Measurements from ENCODE around the gene NECAB3. TPM values are rescaled to one million over a fixed set of nuclear protein-coding genes. Genes with fewer than 3 reads are reported as not detected.

The NECAB3 gene
- total RNA-seq, 4 donors from 2014 or later: 12.6 to 25.9 (median 19.1) TPM

- Histone ChIP-seq H3K36me3 (peaks cover 0 to 28% (median 0%) of the 10 kb centered on the region in 3 donors), H3K4me1 (peaks cover 36 to 83% (median 46%) of the 10 kb centered on the region in 3 donors), H3K27me3 (no peaks in the 10 kb centered on the region), H3K4me3 (no peak overlapping the region), H3K27ac (peak overlapping the region in 3 of 4 donors; percentile 14 to 49 (median 36)), H3K9me3 (no peaks in the 10 kb centered on the region)
- 67 to 74% methylated on average over 11 to 13 of the region's 13 CpGs for WGBS, 2 donors
- intact Hi-C loops (cut with DNase I): loop anchor here (5.0 kb wide), 1 partner anchor 213 kb away; no protein-coding TSS in a partner anchor
- TF ChIP-seq POLR2A (IDR thresholded peaks at IDR 0.05) (no peak), CTCF (IDR thresholded peaks at IDR 0.05) (no peak)
- no peak for DNase-seq
Measured at GRCh38 chr20:33669873-33670640, 4.2 kb downstream of the NECAB3 start.

GRCh38 chr20:33669224-33669623, 5.0 kb downstream of the NECAB3 start:
- intact Hi-C loops (cut with DNase I): loop anchor here (5.0 kb wide), 1 partner anchor 212 kb away; no protein-coding TSS in a partner anchor

GRCh38 chr20:33668466-33669155, 5.6 kb downstream of the NECAB3 start:
- Histone ChIP-seq H3K27ac (peak overlapping the region in 3 of 4 donors; percentile 88 to 93 (median 92)), H3K4me1 (peaks cover 34 to 84% (median 45%) of the 10 kb centered on the region in 3 donors), H3K4me3 (no peak overlapping the region), H3K36me3 (peaks cover 0 to 28% (median 0%) of the 10 kb centered on the region in 3 donors), H3K27me3 (no peaks in the 10 kb centered on the region), H3K9me3 (no peaks in the 10 kb centered on the region)
- TF ChIP-seq CTCF (IDR thresholded peaks at IDR 0.05) (no peak), POLR2A (IDR thresholded peaks at IDR 0.05) (no peak)
- 34 to 35% methylated on average over 9 to 10 of the region's 13 CpGs for WGBS, 2 donors
- intact Hi-C loops (cut with DNase I): loop anchor here (5.0 kb wide), 1 partner anchor 211 kb away; no protein-coding TSS in a partner anchor
- no peak for DNase-seq

More at GRCh38 chr20:33669224-33669623, 5.0 kb downstream of the NECAB3 start:
- TF ChIP-seq POLR2A (IDR thresholded peaks at IDR 0.05) (no peak), CTCF (IDR thresholded peaks at IDR 0.05) (no peak)
- 60% methylated on average over 1 of the region's 5 CpGs; no CpG with 5 or more reads in 1 of the 2 donors for WGBS, 2 donors
- H3K9me3 ChIP-seq: no peaks in the 10 kb centered on the region
- no peak overlapping the region for H3K4me3 ChIP-seq
- DNase-seq: no peak
- H3K27me3 ChIP-seq: no peaks in the 10 kb centered on the region
- peak overlapping the region in 2 of 4 donors; percentile 14 to 36 for H3K27ac ChIP-seq
- H3K36me3 ChIP-seq: peaks cover 0 to 28% (median 0%) of the 10 kb centered on the region in 3 donors
- peaks cover 33 to 82% (median 42%) of the 10 kb centered on the region in 3 donors for H3K4me1 ChIP-seq

DNA sequence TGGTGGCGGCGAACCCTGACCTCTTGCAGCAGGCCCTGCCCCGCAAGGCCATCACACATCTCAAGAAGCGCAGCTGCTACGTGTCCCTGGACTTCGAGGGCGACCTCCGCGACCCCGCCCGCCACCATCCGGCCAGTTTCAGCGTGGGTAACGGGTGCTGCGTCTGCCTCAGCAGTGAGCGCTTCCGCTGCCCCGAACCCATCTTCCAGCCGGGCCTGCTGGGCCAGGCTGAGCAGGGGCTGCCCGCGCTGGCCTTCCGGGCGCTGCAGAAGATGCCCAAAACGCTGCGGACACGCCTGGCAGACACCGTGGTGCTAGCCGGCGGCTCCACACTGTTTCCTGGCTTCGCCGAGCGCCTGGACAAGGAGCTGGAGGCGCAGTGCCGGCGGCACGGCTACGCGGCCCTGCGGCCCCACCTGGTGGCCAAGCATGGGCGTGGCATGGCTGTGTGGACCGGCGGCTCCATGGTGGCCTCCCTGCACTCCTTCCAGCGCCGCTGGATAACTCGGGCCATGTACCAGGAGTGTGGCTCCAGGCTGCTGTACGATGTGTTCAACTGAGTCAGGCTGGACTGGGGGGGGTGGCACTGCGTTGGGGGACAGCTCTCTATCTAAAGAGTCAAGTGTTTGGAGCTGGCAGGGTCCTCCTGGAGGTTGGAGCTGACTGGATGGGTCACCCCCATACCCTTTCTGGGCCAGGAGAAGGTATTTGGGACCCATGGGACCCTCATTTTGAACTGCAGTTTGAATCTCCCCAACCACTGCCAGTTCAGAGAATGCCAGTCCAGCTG, 6.4 kb downstream of the NECAB3 start:
- no peak for DNase-seq
- Histone ChIP-seq H3K4me3 (peak overlapping the region; percentile 49 to 72 (median 58)), H3K36me3 (peaks cover 0 to 28% (median 0%) of the 10 kb centered on the region in 3 donors), H3K9me3 (no peaks in the 10 kb centered on the region), H3K4me1 (peaks cover 31 to 82% (median 43%) of the 10 kb centered on the region in 3 donors), H3K27me3 (no peaks in the 10 kb centered on the region), H3K27ac (peak overlapping the region; percentile 86 to 93 (median 90))
- WGBS, 2 donors: 18% methylated on average over 4 of the region's 47 CpGs; no CpG with 5 or more reads in 1 of the 2 donors
- intact Hi-C loops (cut with DNase I): loop anchor here (5.0 kb wide), 1 partner anchor 211 kb away; no protein-coding TSS in a partner anchor
- no peak for TF ChIP-seq POLR2A (IDR thresholded peaks at IDR 0.05)
- TF ChIP-seq CTCF (IDR thresholded peaks at IDR 0.05): peak; percentile 91 to 97 (median 93)

Data from esophagus squamous epithelium (tissue), 5 donors.